H1 (cell line): ENCODE results near the gene ADCK1. TPM values are rescaled to one million over a fixed set of nuclear protein-coding genes. Genes with fewer than 3 reads are reported as not detected.
A peak's percentile ranks its signal among the peaks of the same experiment; 100 is the strongest.

Experiments used
- JUND ChIP-seq: IDR thresholded peaks from 2 replicates; pipeline ENCODE4 v1.6.1; 2011; ENCODE audit warnings: mild to moderate bottlenecking, improper control_type of control experiment, low read length
- PHF8 ChIP-seq: fragments of 200-600 bp; sonication (generic); conservative IDR thresholded peaks from 2 replicates; pipeline ENCODE4 v1.7.1; 2012; ENCODE audit warnings: low read depth, mild to moderate bottlenecking, inconsistent platforms, low read length, moderate library complexity
- POU5F1 ChIP-seq: IDR thresholded peaks from 2 replicates; pipeline ENCODE4 v1.6.1; 2011; ENCODE audit warnings: low read depth, mild to moderate bottlenecking, low read length, moderate library complexity
- RAD21 ChIP-seq, 2 experiments: IDR thresholded peaks in 1 of 2; conservative IDR thresholded peaks in 1 of 2; 2 replicates each; pipeline ENCODE4 v1.6.1; 2011; ENCODE audit warnings: low read depth in 2 of 2, low read length in 2 of 2, improper control_type of control experiment in 1 of 2, inconsistent platforms in 1 of 2, mild to moderate bottlenecking in 1 of 2, moderate library complexity in 1 of 2
- RBBP5 ChIP-seq: IDR thresholded peaks from 2 replicates; pipeline ENCODE4 v1.7.1; 2012; ENCODE audit warnings: low read depth, mild to moderate bottlenecking, inconsistent platforms, low read length, moderate library complexity, borderline replicate concordance
- RNF2 ChIP-seq: fragments of 200-900, 300-1000 bp; sonication (generic); IDR thresholded peaks from 2 replicates; pipeline ENCODE4 v1.7.1; 2016; ENCODE audit warnings: borderline replicate concordance, low read depth, mild to moderate bottlenecking, antibody characterized with exemption, low read length; ENCODE audit not compliant: poor library complexity, severe bottlenecking; ENCODE audit errors: missing control alignments
- SAP30 ChIP-seq: fragments of 300-600 bp; sonication (generic); IDR thresholded peaks from 2 replicates; pipeline ENCODE4 v1.7.1; 2012; ENCODE audit warnings: low read length, moderate library complexity, mild to moderate bottlenecking, inconsistent platforms; ENCODE audit not compliant: insufficient read depth, insufficient replicate concordance
- SP4 ChIP-seq: IDR thresholded peaks from 2 replicates; pipeline ENCODE4 v1.6.1; 2012; ENCODE audit warnings: low read length, inconsistent platforms
- TAF1 ChIP-seq: IDR thresholded peaks from 2 replicates; pipeline ENCODE4 v1.6.1; 2011; ENCODE audit warnings: mild to moderate bottlenecking, low read depth, low read length
- TBP ChIP-seq: IDR thresholded peaks from 2 replicates; pipeline ENCODE4 v1.6.1; 2011; ENCODE audit warnings: low read depth, low read length, improper control_type of control experiment
- polyA plus RNA-seq, 7 experiments: library from polyadenylated mRNA; depleted of rRNA in 3 of 7; stranded (reverse) in 5 of 7; unstranded in 2 of 7; fragments of >200 nt in 5 of 7; fragments of 200-250 nt in 2 of 7; gene quantifications; 1 replicate in 5 of 7; 2 replicates in 1 of 7; 4 replicates in 1 of 7; pipeline versions ENCODE4 v1.2.1 to v1.2.3, GENCODE V29; 2011 to 2013; ENCODE audit warnings: missing spikeins in 2 of 7, mixed read lengths in 2 of 7
- total RNA-seq: library from RNA; stranded (reverse); fragmentation: NEBNext Ultra II Directional; extraction: Animal tissue kit (Norgen Biotek cat#: 25700); gene quantifications from 2 replicates; pipeline ENCODE4 v1.2.1, GENCODE V29; 2021
- TF ChIP-seq, protein P1 (sequence below), 3 experiments: IDR thresholded peaks; 1 replicate in 2 of 3; 2 replicates in 1 of 3; pipeline versions ENCODE4 v1.5.1 to v1.6.1; 2011; ENCODE audit warnings: low read length in 3 of 3, mild to moderate bottlenecking in 3 of 3, inconsistent platforms in 2 of 3, low read depth in 1 of 3, moderate library complexity in 1 of 3; ENCODE audit not compliant: insufficient read depth in 1 of 3; ENCODE audit errors: control extremely low read depth in 1 of 3

Gene ADCK1
- total and polyA plus RNA-seq, 2 of the 8 experiments (the other 6 are each of a cell fraction or from before 2014, with no cell fraction given) = 11.0 to 16.8 TPM

GRCh38 chr14:77979666-77980351 lies 179.9 kb downstream of the ADCK1 start (continued):
- TF ChIP-seq, protein P1, sequence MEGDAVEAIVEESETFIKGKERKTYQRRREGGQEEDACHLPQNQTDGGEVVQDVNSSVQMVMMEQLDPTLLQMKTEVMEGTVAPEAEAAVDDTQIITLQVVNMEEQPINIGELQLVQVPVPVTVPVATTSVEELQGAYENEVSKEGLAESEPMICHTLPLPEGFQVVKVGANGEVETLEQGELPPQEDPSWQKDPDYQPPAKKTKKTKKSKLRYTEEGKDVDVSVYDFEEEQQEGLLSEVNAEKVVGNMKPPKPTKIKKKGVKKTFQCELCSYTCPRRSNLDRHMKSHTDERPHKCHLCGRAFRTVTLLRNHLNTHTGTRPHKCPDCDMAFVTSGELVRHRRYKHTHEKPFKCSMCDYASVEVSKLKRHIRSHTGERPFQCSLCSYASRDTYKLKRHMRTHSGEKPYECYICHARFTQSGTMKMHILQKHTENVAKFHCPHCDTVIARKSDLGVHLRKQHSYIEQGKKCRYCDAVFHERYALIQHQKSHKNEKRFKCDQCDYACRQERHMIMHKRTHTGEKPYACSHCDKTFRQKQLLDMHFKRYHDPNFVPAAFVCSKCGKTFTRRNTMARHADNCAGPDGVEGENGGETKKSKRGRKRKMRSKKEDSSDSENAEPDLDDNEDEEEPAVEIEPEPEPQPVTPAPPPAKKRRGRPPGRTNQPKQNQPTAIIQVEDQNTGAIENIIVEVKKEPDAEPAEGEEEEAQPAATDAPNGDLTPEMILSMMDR (IDR thresholded peaks at IDR 0.05; ENCODE audit: control extremely low read depth in 1 of 3, insufficient read depth in 1 of 3, low read depth in 1 of 3, low read length in 3 of 3) = peak; percentile 63 to 92 (median 74)
- TF ChIP-seq RNF2 (no peak), POU5F1 (no peak), JUND (0 out of 2 replicates have a peak, but pooled peaks have one; percentile 20), TBP (no peak), RBBP5 (no peak), SAP30 (no peak), RAD21 (IDR thresholded peaks at IDR 0.05 in 1 of 2, conservative IDR thresholded peaks at IDR 0.05 in 1 of 2; ENCODE audit: low read depth in 2 of 2, low read length in 2 of 2) (peak; percentile 54 to 65), TAF1 (no peak), SP4 (no peak), PHF8 (no peak)
- TF ChIP-seq, all 59 proteins: peak for 3
